Activated CD4-positive, alpha-beta T cell treated with anti-CD3 and anti-CD28 coated beads, Interleukin-2, amount 50 U/mL, for 1 hour (primary cell): Measurements from ENCODE around the gene AK2.

ENCODE experiments used
- DNase-seq: peaks from one replicate; pipeline ENCODE4 v3.0.0-alpha.2; 2020

Gene AK2

GRCh38 chr1:32969566-32969965 lies 67.1 kb downstream of the AK2 start:
- no peak for DNase-seq

GRCh38 chr1:32967888-32968568 lies 68.7 kb downstream of the AK2 start:
- DNase-seq: no peak

GRCh38 chr1:32966900-32967299 lies 69.8 kb downstream of the AK2 start:
- DNase-seq: no peak

GRCh38 chr1:32965251-32965747 lies 71.4 kb downstream of the AK2 start:
- no peak for DNase-seq

- DNase-seq: peak; percentile 93
Measured at GRCh38 chr1:32964461-32965250, 72.0 kb downstream of the AK2 start, which contains the start of gene RNF19B. RNF19B (minus strand) TSS chr1:32964809; CDS start chr1:32964685, 124 bp downstream.

GRCh38 chr1:32963746-32964460 lies 72.8 kb downstream of the AK2 start:
- peak; percentile 61 for DNase-seq

- DNase-seq: no peak
Measured at GRCh38 chr1:32962248-32962896, 74.3 kb downstream of the AK2 start.

- DNase-seq: no peak
Measured at GRCh38 chr1:32960819-32961355, 75.8 kb downstream of the AK2 start.

- DNase-seq: no peak
Measured at GRCh38 chr1:32960342-32960741, 76.3 kb downstream of the AK2 start.

- DNase-seq: no peak
Measured at GRCh38 chr1:32958827-32959226, 77.9 kb downstream of the AK2 start.
